ENCODE measurements around the gene SLC6A11. TPM values are rescaled to one million over a fixed set of nuclear protein-coding genes. Genes with fewer than 3 reads are reported as not detected.

The SLC6A11 gene
- total RNA-seq, 1 experiment from 2014 or later = 1.5 TPM

- Histone ChIP-seq H4K8ac (replicated peaks; ENCODE audit: insufficient read length, low read depth, low read length) (no peak overlapping the region), H2AK5ac (ENCODE audit: insufficient read length, low read length) (no peak overlapping the region), H2BK15ac (ENCODE audit: low read depth, low read length) (no peak overlapping the region), H3K56ac (ENCODE audit: insufficient read length, low read depth, low read length) (no peak overlapping the region), H3K18ac (ENCODE audit: insufficient read length, low read depth, low read length) (no peak overlapping the region), H3K14ac (ENCODE audit: insufficient read depth, low read length) (no peak overlapping the region), H3K9ac (ENCODE audit: extremely low read depth, insufficient read length, low read length) (no peak overlapping the region), H4K5ac (ENCODE audit: insufficient read length, low read depth, low read length) (no peak overlapping the region), H4K91ac (ENCODE audit: insufficient read length, low read depth, low read length) (no peak overlapping the region), H2AFZ (ENCODE audit: low read length) (no peak overlapping the region), H3K27ac (ENCODE audit: insufficient read length, low read depth, low read length) (no peak overlapping the region), H3K79me2 (ENCODE audit: insufficient read depth, low read length) (no peaks in the 10 kb centered on the region), H2BK20ac (ENCODE audit: low read depth, low read length, poor library complexity, severe bottlenecking) (no peak overlapping the region), H3K4me2 (ENCODE audit: insufficient read depth, insufficient read length, low read length) (no peak overlapping the region), H2BK5ac (ENCODE audit: insufficient read length, low read length) (no peak overlapping the region), H4K20me1 (ENCODE audit: control insufficient read depth, insufficient read depth, insufficient read length) (no peaks in the 10 kb centered on the region), H2BK12ac (ENCODE audit: insufficient read length, low read depth, low read length) (no peak overlapping the region), H3K4me1 (ENCODE audit: insufficient read depth, low read length) (no peaks in the 10 kb centered on the region), H3K27me3 (ENCODE audit: insufficient read depth, low read length) (no peaks in the 10 kb centered on the region), H3K79me1 (ENCODE audit: insufficient read depth, low read depth, low read length, poor library complexity, severe bottlenecking) (no peaks in the 10 kb centered on the region), H3K23ac (ENCODE audit: insufficient read length, low read depth, low read length) (no peak overlapping the region), H3K9me3 (ENCODE audit: control insufficient read depth, low read depth, low read length) (no peaks in the 10 kb centered on the region), H2BK120ac (ENCODE audit: low read depth, low read length, poor library complexity, severe bottlenecking) (no peak overlapping the region), H3K4ac (ENCODE audit: low read depth, low read length) (no peak overlapping the region), H3K23me2 (ENCODE audit: insufficient read length, low read depth, low read length, poor library complexity, severe bottlenecking) (no peaks in the 10 kb centered on the region), H3T11ph (ENCODE audit: low read length) (no peak overlapping the region)
- DNase-seq = no peak
- Mint-ChIP-seq H3K4me3 (no peak overlapping the region), H3K4me1 (no peaks in the 10 kb centered on the region), H3K27ac (no peak overlapping the region), H3K36me3 (ENCODE audit: insufficient read depth in 1 of 3, low read depth in 3 of 3) (no peaks in the 10 kb centered on the region), H3K9me3 (no peaks in the 10 kb centered on the region), H3K27me3 (ENCODE audit: low read depth) (peaks cover 44% of the 10 kb centered on the region)
- TF ChIP-seq CTCF (conservative IDR thresholded peaks at IDR 0.05) = no peak
- no CpG with 5 or more reads among the region's 5 CpGs for WGBS (ENCODE audit: extremely low coverage, insufficient read length, low lambda C conversion rate)
Measured at GRCh38 chr3:10915376-10915775, 99.3 kb downstream of the SLC6A11 start.
